Body of pancreas (tissue), 4 donors: Measurements from ENCODE around the gene MAST4. TPM values are rescaled to one million over a fixed set of nuclear protein-coding genes. Genes with fewer than 3 reads are reported as not detected.
A peak's percentile ranks its signal among the peaks of the same experiment; 100 is the strongest.

ENCODE experiments used
- ATAC-seq: fragments of 150-250 bp; one replicate; pipeline ENCODE4 v1.9.1; 2016
- DNase-seq, 4 donors: peaks; one replicate each; pipeline ENCODE4 v3.0.0-alpha.2; 2019
- H3K27ac ChIP-seq, 4 donors: fragments of 200-600 bp; sonication (generic); 1 replicate in 3 of 4; 2 replicates in 1 of 4; pipeline versions ENCODE4 v1.5.1 to v1.6.1; 2016 to 2019; ENCODE audit warnings: mild to moderate bottlenecking in 1 of 4, mixed read lengths in 1 of 4, moderate library complexity in 1 of 4
- H3K27me3 ChIP-seq, 2 donors: fragments of 200-600 bp; sonication (generic); one replicate each; pipeline ENCODE4 v1.6.0; 2016; ENCODE audit warnings: mild to moderate bottlenecking in 1 of 2
- H3K36me3 ChIP-seq, 2 donors: fragments of 200-600 bp; sonication (generic); replicated peaks in 1 of 2; 2 replicates each; pipeline ENCODE4 v1.5.1; 2016; ENCODE audit warnings: low read depth in 2 of 2; ENCODE audit not compliant: insufficient read depth in 1 of 2
- H3K4me1 ChIP-seq: fragments of 200-600 bp; sonication (generic); one replicate; pipeline ENCODE4 v1.6.0; 2016
- H3K4me3 ChIP-seq, 2 donors: fragments of 200-600 bp; sonication (generic); 1 replicate in 1 of 2; 2 replicates in 1 of 2; pipeline ENCODE4 v1.5.1; 2016 to 2019
- H3K9me3 ChIP-seq, 3 donors: fragments of 200-600 bp; sonication (generic); 1 replicate in 2 of 3; 2 replicates in 1 of 3; pipeline ENCODE4 v1.5.1; 2016
- CTCF ChIP-seq, 7 experiments: fragments of 450-650 bp in 4 of 7; fragments of 200-600 bp in 3 of 7; sonication (generic) in 3 of 7; IDR thresholded peaks; one replicate each; pipeline ENCODE4 v1.5.1; 2016 to 2019; ENCODE audit warnings: antibody characterized with exemption in 7 of 7
- POLR2A ChIP-seq, 3 donors: fragments of 450-650 bp; IDR thresholded peaks; one replicate each; pipeline ENCODE4 v1.6.1; 2016; ENCODE audit warnings: antibody characterized with exemption in 3 of 3, mild to moderate bottlenecking in 2 of 3
- WGBS, 2 donors: methylation state at CpG; one replicate each; pipeline ENCODE4 v1.1.5; 2017; 5-methylcytosine and 5-hydroxymethylcytosine counted together
- intact Hi-C: fragments of 100-400 bp; cut with DNase I; formaldehyde crosslinking; loops from one replicate; pipeline ENCODE4 v1.15.1; 2023
- total RNA-seq, 2 donors: library from RNA; depleted of rRNA; stranded (reverse); fragments of >200 nt; gene quantifications; one replicate each; pipeline ENCODE4 v1.1.0, GENCODE V29; 2016

Gene MAST4
- total RNA-seq, 2 donors from 2014 or later: 17.9 to 29.7 TPM

GRCh38 chr5:66738136-66738535, 141.9 kb downstream of the MAST4 start:
- no peak overlapping the region for H3K4me3 ChIP-seq
- peaks cover 16% of the 10 kb centered on the region for H3K4me1 ChIP-seq
- no peaks in the 10 kb centered on the region for H3K36me3 ChIP-seq
- H3K27me3 ChIP-seq: no peaks in the 10 kb centered on the region
- intact Hi-C loops: no loop called here
- 80 to 95% methylated on average over 1 of the region's 1 CpG for WGBS, 2 donors
- no peak overlapping the region for H3K27ac ChIP-seq
- H3K9me3 ChIP-seq: no peaks in the 10 kb centered on the region
- TF ChIP-seq CTCF (IDR thresholded peaks at IDR 0.05): no peak
- no peak for TF ChIP-seq POLR2A (IDR thresholded peaks at IDR 0.05)
- ATAC-seq (no peak), DNase-seq (no peak)

- Histone ChIP-seq H3K4me3 (no peak overlapping the region), H3K27me3 (no peaks in the 10 kb centered on the region), H3K36me3 (no peaks in the 10 kb centered on the region), H3K9me3 (no peaks in the 10 kb centered on the region), H3K27ac (no peak overlapping the region), H3K4me1 (peaks cover 18% of the 10 kb centered on the region)
- TF ChIP-seq POLR2A (IDR thresholded peaks at IDR 0.05) (no peak), CTCF (IDR thresholded peaks at IDR 0.05) (no peak)
- WGBS, 2 donors: 72 to 85% methylated on average over 3 of the region's 3 CpGs
- intact Hi-C loops: no loop called here
- DNase-seq: no peak
- ATAC-seq: no peak
Observed at GRCh38 chr5:66739021-66739420, 142.8 kb downstream of the MAST4 start.

- no peak for ATAC-seq
- WGBS, 2 donors: 58 to 61% methylated on average over 3 of the region's 3 CpGs
- H3K27me3 ChIP-seq: no peaks in the 10 kb centered on the region
- H3K4me3 ChIP-seq: no peak overlapping the region
- no peaks in the 10 kb centered on the region for H3K36me3 ChIP-seq
- peaks cover 18% of the 10 kb centered on the region for H3K4me1 ChIP-seq
- intact Hi-C loops: no loop called here
- H3K9me3 ChIP-seq: no peaks in the 10 kb centered on the region
- H3K27ac ChIP-seq: no peak overlapping the region
- DNase-seq: no peak
- no peak for TF ChIP-seq CTCF (IDR thresholded peaks at IDR 0.05)
- TF ChIP-seq POLR2A (IDR thresholded peaks at IDR 0.05): no peak
Observed at GRCh38 chr5:66739951-66740350, 143.8 kb downstream of the MAST4 start.

GRCh38 chr5:66741394-66741793, 145.2 kb downstream of the MAST4 start:
- peak; percentile 79 for ATAC-seq
- Histone ChIP-seq H3K27ac (peak overlapping the region; percentile 28 to 68 (median 58)), H3K36me3 (no peaks in the 10 kb centered on the region), H3K4me3 (no peak overlapping the region), H3K4me1 (peaks cover 18% of the 10 kb centered on the region), H3K9me3 (no peaks in the 10 kb centered on the region), H3K27me3 (no peaks in the 10 kb centered on the region)
- DNase-seq: peak in 3 of 4 donors; percentile 39 to 50 (median 44)
- WGBS, 2 donors: 10 to 21% methylated on average over 2 of the region's 2 CpGs
- intact Hi-C loops: no loop called here
- TF ChIP-seq CTCF (IDR thresholded peaks at IDR 0.05): no peak
- no peak for TF ChIP-seq POLR2A (IDR thresholded peaks at IDR 0.05)

- TF ChIP-seq POLR2A (IDR thresholded peaks at IDR 0.05): no peak
- TF ChIP-seq CTCF (IDR thresholded peaks at IDR 0.05): peak; percentile 13 to 43 (median 41)
- Histone ChIP-seq H3K27me3 (no peaks in the 10 kb centered on the region), H3K4me3 (no peak overlapping the region), H3K36me3 (no peaks in the 10 kb centered on the region), H3K4me1 (peaks cover 26% of the 10 kb centered on the region), H3K27ac (peak overlapping the region; percentile 28 to 68 (median 58)), H3K9me3 (no peaks in the 10 kb centered on the region)
- intact Hi-C loops: no loop called here
- peak; percentile 61 for ATAC-seq
- peak; percentile 33 to 62 (median 40) for DNase-seq
- 50 to 59% methylated on average over 15 of the region's 15 CpGs for WGBS, 2 donors
Observed at GRCh38 chr5:66742083-66742895, 146.1 kb downstream of the MAST4 start.
